TTC549 (cell line): ENCODE results near the gene P2RX2.
"Not testable (repeated sequence)": the region's sequence is repeated elsewhere in the genome, so short reads cannot be mapped to it uniquely, and the experiment has no call there.

Experiments
- FAIRE-seq: peaks from 2 replicates; lab custom pipeline; 2012; peaks lifted over from hg19 to GRCh38; lab: Jason Lieb, UNC

The P2RX2 gene

DNA sequence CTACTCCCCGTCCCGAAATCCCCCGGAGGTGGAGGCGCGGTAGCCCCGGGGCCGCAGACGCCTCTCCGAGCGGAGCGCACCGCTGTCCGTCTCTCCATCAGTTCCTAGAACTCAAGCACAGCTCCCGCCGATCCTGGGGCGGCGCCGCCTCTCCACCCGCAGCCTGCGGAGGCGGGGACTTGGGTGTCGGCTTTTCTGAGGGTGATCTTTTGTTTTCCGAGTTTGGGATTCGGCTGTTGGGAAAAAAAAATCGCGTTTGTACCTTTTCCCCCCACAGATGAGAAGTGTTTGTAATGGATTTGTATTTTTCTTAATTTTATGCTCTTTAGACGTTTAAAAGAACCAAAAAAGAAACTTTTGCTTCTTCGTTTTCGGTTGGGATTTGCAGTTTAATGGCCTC lies 34.8 kb upstream of the P2RX2 start:
- no peak for FAIRE-seq

DNA sequence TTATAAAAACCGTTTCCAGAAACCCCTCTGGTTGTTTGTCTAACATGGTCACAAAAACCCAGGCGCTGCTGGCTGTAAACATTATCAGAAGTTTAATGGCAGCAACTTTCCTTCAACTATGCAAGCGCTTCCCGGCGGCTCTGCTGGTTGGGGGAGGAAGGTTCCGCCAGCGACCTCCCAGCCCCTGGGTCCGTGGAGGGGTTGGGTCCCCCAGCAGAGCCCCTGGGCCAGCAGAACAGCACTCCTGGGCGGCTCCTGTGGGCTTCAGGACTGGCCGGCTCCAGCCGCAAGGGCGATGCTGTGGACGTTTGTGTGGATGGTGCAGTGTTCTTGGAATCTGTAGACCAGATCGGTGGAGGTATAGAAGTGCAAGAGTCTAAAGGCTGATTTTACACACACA lies 34.1 kb upstream of the P2RX2 start:
- no peak for FAIRE-seq

DNA sequence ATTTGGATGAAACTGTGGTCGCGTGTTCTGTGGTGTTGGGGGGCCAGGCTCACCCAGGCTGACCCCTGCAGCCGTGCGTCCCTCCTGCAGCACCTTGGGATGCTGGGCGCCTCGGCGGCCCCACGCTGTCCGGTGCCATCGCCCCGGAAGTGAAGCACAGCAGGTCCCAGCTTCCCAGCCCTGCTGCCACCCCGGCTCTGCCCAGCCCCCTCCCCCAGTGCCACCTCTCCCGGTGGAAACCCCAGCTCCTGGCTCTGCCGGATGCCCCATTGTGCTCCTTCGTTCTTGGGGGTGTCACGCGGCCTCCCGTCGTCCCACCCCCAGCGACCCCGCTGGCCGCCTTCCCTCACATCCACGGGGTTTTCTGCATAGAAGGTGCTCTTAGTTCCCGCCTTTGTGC lies 33.4 kb upstream of the P2RX2 start:
- FAIRE-seq = no peak

DNA sequence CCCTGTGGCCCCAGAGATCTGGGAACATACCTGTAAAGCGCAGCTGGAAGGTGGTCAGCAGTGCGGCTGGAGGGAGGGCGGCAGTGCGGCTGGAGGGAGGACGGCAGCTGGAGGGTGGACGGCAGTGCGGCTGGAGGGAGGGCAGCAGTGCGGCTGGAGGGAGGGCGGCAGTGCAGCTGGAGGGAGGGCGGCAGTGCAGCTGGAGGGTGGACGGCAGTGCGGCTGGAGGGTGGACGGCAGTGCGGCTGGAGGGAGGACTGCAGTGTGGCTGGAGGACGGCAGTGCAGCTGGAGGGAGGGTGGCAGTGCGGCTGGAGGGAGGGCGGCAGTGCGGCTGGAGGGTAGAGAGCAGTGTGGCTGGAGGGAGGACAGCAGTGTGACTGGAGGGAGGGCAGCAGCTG lies 31.6 kb upstream of the P2RX2 start:
- FAIRE-seq = no peak

DNA sequence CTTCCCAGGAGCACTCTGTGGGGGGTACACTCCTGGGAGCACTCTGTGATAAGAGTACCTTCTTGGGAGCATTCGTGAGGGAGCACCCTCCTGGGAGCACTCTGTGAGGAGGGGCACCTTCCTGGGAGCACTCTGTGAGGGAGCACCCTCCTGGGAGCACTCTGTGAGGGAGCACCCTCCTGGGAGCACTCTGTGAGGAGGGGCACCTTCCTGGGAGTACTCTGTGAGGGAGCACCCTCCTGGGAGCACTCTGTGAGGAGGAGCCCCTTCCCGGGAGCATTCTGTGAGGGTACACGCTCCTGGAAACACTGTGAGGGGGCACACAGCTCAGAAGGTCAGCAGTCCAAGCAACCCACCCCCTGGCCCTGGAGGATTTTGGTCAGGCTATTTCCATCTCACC lies 30.8 kb upstream of the P2RX2 start:
- FAIRE-seq = no peak

DNA sequence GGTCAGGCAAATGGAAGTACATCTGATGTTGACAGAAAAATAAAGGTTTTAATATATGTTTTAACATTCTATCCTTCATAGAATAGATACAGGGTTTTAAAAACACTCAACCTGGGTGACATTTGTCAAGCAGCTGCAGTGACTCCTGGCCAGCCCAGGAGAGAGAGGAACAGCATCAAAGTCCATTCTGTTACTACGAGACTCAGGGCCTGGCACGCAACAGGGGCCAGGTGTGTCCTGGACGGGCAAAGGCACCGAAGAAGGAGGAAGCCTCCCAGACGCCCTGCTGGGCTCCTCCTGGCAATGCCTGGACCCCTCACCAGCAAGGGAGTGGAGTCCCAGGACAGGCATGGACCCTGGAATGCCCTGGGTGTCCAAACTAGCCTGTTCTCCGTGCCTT lies 30.3 kb upstream of the P2RX2 start:
- FAIRE-seq = no peak

DNA sequence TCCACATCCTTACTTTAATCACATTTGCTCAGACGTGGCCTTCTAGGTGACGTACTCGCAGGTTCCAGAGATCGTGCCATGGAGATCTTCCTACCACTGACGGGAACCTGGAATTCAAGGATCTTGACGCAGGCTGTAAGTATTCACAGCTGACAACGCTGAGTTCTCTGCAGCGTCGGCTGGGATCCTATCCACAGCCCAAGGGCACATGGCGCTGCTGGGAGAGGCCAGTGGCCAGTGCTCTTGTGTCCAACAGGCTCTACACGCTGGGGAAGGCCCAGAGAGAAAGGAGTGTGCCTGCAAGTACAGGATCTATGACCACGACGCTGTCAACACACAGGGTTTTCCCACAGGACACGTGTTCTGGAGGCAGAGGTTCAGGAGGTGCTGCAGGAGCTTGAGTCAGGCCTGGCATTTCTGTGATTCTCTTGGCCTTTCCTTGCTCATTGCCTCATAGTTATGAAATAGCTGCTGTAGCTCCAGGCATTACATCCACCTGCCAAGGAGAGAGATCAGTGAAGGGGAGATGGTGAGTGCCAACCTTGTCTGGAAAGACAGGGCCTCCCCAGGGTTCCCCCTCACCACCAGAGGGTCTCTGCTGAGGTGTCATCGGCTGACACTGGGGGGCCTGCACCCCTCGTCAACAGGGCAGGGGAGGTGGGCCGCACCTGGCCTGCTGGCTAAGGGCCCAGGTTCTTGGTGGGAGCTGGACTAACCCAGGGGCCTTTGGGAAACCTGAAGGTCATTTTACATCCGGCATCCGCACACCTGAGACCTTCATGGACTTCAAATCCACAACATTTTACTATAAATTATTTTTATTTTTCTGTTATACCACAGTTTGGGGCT lies 29.5 kb upstream of the P2RX2 start:
- no peak for FAIRE-seq

DNA sequence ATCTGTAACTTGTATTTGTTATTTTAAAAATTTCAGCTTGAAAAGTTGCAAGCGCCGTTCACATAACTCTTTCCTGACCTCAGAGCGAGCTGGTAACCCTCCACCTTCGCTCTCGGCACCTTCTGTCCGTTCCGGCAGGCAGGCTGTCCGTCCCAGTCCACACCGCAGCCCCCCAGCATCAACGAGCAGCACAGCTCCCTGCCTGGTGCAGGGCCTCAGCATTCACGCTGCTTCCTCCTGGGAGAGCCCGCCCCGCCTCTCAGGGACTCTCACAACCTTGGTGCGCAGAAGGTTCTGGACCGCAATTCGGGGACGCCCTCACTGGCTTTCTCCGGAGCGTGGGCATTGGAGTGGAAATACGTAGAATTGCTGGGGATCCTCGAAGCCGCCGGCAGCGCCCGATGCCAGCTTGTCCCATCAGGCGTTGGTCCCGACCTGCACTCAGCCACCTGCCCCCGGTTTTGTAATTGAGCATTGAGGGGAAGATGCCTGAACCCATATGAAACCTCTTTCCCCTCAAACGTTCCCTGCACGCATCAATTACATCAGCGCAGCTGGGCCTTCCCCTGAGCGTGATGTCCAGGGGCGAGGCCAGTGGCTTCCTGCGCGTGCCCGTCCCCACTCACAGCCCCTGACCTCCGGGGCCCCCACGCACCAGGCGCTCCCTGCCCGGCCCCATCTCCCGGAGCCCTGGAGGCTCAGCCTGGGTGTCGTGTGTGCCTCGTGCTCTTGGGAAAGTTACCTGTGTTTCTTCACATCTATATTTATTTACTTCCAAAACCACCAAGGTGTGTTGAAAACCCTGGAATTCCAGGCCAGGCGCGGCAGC lies 27.3 kb upstream of the P2RX2 start:
- FAIRE-seq = no peak

DNA sequence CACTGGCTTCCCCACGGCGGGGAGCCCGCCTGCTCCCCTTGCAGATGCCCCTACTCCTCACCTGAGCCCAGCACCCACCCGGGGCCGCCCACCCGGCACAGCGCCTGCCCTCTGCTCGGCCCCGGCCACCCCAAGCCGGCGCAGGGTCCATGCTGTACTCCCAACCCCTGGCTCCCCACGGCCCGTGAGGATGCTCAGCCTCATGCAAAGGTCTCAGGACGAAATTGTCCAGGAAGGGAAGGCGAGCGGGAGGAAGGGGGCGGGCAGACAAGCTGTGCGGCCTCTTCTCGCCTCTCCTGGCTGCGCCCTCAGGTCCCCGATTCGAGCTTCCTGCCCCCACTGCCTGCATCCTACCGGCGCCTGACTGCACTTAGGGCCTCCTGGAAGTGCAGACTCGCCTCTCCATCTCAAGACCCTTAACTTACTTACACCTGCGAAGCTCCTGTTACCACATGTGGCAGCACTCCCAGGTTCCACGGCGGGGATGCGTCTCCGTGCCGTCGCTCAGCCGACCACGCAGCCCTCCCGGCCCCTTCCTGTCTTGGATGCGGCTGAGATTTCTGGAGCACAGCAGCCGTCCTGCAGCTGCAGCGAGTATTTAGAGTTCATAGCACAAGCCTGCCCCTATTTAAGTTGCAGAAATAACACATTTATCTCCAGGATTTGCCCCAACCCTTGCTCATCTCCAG lies 26.1 kb upstream of the P2RX2 start:
- no peak for FAIRE-seq

DNA sequence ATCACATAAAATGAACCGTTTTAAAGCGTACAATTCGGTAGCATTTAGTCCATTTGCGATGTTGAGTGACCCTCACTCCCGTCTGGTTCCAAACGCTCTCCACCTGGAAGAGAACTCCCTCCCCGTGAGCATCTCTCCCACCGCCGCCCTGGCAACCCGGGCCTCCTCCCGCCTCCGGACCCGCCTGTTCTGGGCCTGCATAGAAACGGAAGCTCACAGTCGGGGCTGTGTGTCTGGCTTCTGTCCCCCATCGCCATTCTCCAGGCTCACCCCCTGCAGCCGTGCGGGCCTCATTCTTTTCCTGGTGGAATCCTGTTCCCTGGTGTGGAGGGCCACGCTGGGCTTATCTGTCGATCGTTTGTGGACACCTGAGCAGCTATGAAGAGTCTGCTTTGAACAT lies 25.5 kb upstream of the P2RX2 start:
- FAIRE-seq = no peak

DNA sequence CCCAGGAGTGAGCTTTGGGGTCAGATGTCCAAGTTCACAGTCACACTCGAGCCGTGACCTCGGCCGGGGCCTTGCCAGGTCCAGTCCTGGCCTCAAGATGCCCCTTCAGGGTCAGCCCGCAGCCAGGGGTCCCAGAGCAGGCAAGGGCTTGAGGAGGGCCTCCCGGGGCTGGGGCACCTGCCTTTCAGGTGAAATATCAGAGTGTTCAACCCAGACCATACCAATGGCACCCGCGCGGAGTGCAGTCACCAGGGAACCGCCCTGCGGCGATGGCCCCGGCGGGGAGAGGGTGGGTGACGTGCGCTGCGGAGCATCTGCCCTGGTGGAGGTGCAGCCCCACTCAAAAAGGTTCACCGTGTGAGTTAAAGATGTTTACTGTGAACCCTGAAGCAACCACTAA lies 25.1 kb upstream of the P2RX2 start:
- no peak for FAIRE-seq

DNA sequence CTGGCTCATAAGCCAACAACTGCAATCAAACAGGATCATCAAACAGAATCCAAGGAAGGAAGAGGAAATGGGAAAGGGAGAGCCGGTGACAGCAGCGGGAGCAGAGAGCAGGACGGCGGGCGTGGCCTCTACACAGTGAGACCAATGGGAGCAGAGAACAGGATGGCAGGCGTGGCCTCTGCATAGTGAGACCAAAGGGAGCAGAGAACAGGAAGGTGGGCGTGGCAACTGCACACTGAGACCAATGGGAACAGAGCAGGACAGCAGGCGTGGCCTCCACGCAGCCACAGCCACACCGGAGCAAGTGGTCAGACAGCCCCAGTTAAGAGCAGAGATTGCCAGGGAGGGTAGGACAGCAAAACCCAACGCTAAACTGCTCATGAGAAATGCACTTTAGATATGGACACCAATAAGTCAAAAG lies 24.6 kb upstream of the P2RX2 start:
- FAIRE-seq = peak; percentile 93

DNA sequence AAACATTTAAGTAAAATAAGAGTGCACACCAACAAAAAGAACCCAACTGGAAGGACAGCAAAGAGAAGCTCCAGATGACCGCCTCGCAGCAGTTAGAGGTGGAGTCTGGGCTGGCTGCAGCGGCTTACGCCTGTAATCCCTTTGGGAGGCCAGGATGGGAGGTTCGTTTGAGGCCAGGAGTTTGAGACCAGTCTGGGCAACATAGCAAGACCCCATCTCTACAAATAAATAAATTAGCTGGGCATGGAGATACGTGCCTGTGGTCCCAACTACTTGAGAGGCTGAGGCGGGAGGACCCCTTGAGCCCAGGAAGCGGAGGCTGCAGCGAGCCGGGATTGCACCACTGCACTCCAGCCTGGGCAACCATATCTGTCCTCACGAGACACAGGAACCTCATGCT lies 23.4 kb upstream of the P2RX2 start:
- no peak for FAIRE-seq

DNA sequence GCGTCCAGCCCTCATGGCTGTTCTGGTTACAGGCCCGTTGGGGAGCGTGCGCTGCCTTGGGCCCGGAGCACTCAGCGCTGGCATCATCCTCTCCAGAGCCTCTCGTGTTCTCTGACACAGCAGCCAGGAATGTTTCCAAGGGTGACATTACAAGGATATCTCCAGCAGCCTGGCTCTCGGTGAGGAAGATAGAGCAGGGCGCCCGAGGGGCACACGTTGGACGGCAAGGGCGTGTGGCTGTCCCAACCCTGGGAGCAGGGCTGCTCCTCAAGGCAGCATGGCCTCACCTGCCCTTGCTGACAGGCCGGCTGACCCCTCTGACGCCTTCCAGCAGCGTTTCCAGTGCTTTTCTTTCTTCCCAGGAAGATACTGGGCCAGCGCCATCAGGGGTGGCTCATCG lies 22.6 kb upstream of the P2RX2 start:
- no peak for FAIRE-seq

DNA sequence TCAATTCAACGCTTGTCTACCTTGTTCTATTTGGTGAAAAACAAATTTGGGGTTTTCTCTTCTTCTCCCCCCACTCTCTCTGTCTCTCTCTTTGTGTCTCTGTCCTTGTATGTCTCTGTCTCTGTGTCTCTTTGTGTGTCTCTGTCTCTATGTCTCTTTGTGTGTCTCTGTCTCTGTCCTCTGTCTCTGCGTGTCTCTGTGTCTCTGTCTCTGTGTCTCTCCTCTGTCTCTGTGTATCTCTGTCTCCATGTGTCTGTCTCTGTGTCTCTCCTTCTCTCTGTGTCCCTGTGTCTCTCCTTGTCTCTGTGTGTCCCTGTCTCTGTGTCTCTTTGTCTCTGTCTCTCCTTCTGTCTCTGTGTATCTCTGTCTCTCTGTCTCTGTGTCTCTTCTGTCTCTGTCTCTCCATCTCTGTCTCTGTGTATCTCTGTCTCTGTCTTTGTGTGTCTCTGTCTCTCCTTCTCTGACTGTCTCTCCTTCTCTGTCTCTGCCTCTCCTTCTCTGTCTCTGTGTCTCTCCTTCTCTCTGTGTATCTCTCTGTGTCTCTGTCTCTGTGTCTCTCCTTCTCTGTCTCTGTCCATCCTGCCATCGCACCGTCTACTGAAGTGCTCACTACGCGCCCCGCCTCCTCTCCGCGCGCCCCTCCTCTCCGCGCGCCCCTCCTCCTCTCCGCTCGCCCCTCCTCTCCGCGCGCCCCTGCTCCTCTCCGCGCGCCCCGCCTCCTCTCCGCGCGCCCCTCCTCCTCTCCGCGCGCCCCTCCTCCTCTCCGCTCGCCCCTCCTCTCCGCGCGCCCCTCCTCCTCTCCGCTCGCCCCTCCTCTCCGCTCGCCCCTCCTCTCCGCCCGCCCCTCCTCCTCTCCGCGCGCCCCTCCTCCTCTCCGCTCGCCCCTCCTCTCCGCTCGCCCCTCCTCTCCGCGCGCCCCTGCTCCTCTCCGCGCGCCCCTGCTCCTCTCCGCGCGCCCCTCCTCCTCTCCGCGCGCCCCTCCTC lies 21.0 kb upstream of the P2RX2 start:
- no peak for FAIRE-seq

DNA sequence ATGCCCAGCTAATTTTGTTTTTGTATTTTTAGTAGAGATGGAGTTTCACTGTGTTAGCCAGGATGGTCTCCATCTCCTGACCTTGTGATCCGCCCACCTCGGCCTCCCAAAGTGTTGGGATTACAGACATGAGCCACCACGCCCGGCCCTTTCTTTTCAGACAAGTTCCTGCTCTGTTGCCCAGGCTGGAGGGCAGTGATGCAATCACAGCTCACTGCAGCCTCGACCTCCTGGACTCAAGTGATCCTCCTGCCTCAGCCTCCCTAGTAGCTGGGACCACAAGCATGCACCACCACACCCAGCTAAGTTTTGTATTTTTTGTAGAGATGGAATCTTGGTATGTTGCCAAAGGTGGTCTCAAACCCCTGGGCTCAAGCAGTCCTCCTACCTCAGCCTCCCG lies 19.1 kb upstream of the P2RX2 start:
- not testable (repeated sequence) for FAIRE-seq

DNA sequence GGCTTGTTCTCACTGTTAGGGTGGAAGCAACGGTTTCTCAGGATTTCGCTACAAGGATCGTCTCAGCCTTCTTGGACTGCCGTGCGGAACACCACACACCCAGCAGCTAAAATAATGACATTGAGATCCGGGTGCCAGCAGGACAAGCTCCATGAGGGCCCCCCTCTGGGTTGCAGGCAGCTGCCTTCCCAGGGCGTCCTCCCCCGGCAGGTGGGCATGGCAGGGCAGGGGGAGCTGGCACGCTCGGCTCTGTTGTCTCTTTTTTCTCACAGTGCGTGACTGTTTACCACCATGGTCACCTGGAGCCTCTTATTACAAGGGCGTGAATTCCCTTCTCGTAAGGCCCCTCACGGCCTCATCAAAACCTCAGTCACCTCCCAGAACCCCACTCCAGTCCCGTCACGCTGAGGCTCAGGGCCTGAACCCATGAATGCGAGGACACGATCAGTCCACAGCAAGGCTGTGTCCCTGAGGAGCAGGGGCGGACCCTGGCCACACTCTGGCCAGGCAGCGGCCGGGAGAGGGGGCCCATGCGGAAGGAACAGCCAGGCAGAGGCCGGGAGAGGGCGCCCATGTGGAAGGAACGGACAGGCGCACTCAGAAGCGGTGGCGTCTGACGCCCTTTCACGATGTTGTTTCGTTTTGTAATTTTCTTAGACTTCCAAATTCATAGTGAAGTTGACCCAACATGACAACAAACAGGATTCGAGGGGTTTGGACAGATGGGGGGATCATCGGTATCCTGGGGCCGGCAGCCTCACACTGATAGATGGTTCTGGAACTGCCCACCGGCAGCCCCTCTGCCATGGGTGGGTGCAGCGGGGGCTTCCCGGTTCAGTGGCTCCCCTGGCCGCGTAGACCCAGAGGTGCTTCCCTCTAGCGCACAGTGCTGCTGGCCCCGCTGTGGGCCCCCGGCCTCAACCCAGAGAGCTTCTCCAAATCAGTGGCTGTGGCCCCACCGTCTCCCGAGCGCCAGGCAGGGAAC lies 18.2 kb upstream of the P2RX2 start:
- FAIRE-seq = peak; percentile 40

DNA sequence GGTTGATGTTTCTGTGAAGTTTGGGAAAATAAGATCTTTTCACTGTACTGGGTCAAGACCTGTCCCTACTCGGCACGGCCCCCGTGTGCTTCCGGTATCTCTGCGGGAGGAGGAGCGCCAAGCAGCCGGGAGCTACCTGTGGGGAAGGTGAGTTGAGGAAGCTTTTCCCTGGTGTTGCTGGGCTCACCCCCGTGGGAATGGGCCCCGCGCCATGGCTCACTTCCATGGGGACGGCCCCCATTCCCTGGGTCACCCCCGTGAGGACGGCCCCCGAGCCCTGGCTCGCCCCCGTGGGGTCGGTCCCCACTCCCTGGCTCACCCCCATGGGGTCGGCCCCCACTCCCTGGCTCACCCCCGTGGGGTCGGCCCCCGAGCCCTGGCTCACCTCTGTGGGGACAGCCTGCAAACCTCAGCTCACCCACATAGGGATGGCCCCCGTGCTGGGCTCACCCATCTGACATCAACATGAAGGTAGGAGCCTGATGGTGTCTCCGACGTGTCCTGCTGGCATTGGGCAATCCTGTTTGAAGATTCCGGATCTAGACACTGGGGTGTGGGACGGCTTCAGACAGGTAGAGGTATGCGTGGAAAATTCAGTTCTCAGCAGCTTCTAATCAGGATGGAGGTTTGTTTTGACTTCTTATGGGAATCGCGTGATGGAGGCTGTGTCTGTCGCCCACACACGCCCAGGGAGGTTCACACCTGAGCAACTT lies 17.2 kb upstream of the P2RX2 start:
- FAIRE-seq = no peak

DNA sequence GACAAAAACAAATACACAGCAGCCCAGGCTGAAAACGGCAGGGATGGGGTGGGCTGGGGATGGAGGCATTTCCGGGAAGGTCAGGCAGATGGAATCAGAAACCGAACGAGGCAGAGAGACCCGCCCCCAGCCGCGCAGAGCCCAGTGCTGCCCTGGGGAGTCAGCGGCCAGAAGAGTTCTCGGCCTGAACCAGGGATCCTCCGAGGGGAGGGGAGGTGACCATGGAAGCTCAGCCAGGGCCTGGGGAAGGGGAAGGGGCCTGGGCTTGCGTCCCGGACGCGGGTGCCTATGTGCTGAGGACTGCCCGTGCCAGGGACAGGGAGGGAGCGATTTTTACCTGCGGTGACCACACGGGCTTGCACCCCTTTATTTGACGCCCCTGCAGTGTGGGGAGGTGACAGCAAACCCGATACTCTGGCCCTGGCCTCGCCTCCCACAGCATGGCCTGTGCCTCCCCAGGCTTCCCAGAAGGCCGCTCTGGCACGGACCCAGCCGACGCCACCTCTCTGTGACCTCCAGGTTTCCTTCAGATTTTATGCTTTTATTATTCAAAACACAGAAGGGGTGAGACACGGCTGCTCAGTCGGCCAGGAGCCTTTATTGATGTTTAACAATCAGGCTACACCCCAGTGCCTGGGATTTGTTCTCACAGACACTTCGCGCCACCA lies 15.9 kb upstream of the P2RX2 start:
- no peak for FAIRE-seq
